ENCODE results near the gene OLFM1.

Gene OLFM1

DNA sequence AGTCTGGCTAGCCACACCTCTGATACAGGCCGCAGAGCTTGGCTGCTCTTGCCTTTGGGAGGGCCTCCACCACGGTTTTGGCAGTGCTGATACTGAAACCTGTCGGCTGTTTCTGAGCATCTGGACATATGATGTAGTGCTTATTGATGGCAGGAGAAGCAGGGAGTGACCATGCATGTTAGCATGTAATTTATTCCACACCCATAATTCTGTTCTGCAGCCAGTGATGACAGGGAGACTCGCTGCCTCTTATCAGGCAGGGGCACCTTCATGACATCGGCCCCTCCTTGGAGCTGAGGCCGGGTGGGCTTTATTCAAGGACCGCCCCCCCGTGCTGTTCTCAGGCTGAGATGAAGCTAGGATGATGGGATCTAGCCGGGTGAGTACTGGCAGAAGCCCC is 49.0 kb downstream of the OLFM1 start:
- Histone ChIP-seq H3K9me3 (ENCODE audit: control insufficient read depth, low read length) (peaks cover 17% of the 10 kb centered on the region), H3K36me3 (ENCODE audit: control insufficient read depth, insufficient read depth, low read length) (no peaks in the 10 kb centered on the region), H3K4me1 (ENCODE audit: control insufficient read depth, insufficient read depth, low read length, poor library complexity, severe bottlenecking) (no peaks in the 10 kb centered on the region), H3K27ac (ENCODE audit: low read depth, low read length, severe bottlenecking) (no peak overlapping the region), H3K4me3 (ENCODE audit: extremely low read depth, insufficient read depth, low read length, poor library complexity, severe bottlenecking) (no peak overlapping the region)
- 76 to 93% methylated on average over 3 to 8 of the region's 9 CpGs for WGBS, 2 experiments (ENCODE audit: insufficient coverage in 2 of 2)

DNA sequence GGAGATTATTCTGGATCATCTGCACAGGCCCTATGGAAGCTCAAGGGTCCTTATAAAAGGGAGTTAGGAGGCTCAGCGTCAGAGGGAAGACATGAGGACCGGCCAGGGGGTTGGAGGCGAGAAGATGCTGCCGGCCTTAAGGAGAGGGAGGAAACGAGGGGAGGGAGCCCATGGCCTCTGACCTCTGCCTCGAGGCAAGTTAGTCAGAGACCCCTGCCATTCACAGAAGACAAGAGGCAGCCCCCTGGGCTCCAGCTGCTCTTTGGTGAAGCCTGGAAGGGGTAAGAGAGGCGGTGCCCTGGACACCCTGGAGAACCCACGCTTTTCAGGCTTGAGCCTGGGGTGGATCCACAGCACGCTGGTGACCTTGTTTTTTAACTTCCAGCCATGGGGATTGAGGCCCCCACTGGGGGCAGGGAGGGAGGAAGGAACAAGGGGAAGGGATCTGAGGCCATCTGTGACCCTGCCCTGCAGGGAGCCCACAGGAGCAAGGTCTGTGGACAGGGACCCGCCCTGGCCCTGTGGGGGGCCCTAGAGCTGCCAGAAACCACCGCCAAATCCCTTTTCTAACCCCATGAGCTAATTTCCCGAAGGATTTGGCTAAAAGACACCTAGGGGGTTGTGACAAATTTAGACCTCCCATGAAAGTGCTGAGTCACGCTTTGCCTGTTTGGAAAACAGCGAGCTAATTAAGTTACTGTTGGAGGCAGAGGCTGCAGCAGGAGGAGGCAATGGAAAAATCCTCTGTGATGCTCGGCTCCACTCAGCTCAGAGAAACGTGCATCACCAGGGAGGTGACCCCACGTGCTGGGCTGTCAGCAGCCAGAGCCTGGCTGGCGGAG is 49.7 kb downstream of the OLFM1 start:
- no peaks in the 10 kb centered on the region for H3K36me3 ChIP-seq (ENCODE audit: control insufficient read depth, insufficient read depth, low read length)
- no peaks in the 10 kb centered on the region for H3K4me1 ChIP-seq (ENCODE audit: control insufficient read depth, insufficient read depth, low read length, poor library complexity, severe bottlenecking)
- peaks cover 17% of the 10 kb centered on the region for H3K9me3 ChIP-seq (ENCODE audit: control insufficient read depth, low read length)
- WGBS, 2 experiments (ENCODE audit: insufficient coverage in 2 of 2), result 34 to 35% methylated on average over 15 to 16 of the region's 18 CpGs
- peak overlapping the region; percentile 72 for H3K27ac ChIP-seq (ENCODE audit: low read depth, low read length, severe bottlenecking)
- H3K4me3 ChIP-seq (ENCODE audit: extremely low read depth, insufficient read depth, low read length, poor library complexity, severe bottlenecking), result no peak overlapping the region

DNA sequence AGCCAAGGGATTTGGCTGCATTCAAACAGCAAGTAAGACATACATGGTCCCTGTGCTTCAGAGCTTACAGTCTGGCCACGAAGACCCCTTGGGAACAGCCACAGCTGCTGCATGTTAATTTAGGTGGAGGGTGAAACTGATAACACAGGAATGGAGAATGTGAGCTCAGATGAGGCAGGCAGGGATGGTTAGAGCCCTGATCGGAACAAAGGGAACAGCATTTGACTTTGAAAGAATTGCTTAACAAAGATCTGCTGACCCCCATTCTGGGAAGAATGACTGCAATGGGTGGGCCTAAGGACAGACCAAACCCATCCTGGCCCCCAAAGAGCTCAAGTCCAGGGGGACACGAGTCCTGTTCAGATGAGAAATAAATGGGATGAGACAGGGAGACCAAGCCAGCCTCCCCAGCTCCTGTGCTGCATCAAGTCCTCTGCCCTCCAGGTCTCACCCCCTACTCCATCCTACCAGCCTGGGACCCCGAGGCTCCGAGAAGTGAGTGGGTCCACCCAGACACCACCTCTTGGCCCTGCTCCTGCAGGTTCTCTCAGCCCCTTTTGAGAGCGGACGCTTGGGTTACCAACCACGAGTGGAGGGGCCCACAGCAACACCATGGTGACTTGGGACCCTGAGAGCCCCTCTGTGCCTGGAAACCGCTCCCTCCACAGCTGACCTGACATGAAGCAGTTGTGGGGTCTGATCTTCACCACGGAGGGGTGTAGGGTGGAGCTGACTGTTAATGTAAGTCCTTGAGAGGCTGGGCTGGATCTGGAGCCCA is 50.8 kb downstream of the OLFM1 start:
- peaks cover 17% of the 10 kb centered on the region for H3K9me3 ChIP-seq (ENCODE audit: control insufficient read depth, low read length)
- H3K4me1 ChIP-seq (ENCODE audit: control insufficient read depth, insufficient read depth, low read length, poor library complexity, severe bottlenecking), result no peaks in the 10 kb centered on the region
- 94% methylated on average over 7 of the region's 10 CpGs for WGBS, 2 experiments (ENCODE audit: insufficient coverage in 2 of 2)
- peak overlapping the region; percentile 72 for H3K27ac ChIP-seq (ENCODE audit: low read depth, low read length, severe bottlenecking)
- H3K36me3 ChIP-seq (ENCODE audit: control insufficient read depth, insufficient read depth, low read length), result no peaks in the 10 kb centered on the region
- H3K4me3 ChIP-seq (ENCODE audit: extremely low read depth, insufficient read depth, low read length, poor library complexity, severe bottlenecking), result no peak overlapping the region

DNA sequence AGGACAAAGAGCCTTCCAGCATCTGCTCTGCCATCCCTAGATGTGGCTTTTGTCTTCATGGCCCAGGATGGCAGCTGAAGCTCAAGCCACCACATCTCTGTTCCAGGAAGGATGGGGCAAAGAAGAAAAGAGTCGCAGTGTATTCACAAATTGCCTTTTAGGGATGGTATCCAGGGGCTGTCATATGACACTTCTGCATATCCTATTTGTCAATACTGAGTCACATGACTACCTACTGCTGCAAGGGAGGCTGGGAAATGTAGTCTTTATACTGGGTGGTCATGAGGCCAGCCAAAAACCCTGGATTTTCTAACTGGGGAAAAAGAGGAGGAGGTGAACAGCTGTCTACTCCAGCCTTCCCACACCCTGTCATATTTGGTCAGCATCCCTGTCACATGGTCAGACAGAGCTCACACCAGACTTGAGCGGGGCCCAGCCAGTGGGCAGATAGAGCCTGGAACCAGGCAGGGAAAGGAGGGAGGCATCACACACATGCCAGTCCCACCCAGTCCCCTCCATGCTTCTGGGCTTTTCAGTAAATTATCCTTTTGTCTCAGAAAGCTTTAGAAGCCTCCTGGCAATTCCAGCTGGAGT is 52.0 kb downstream of the OLFM1 start:
- 83% methylated on average over 1 of the region's 2 CpGs; no CpG with 5 or more reads in 1 of the 2 experiments for WGBS, 2 experiments (ENCODE audit: insufficient coverage in 2 of 2)
- Histone ChIP-seq H3K4me3 (ENCODE audit: extremely low read depth, insufficient read depth, low read length, poor library complexity, severe bottlenecking) (no peak overlapping the region), H3K36me3 (ENCODE audit: control insufficient read depth, insufficient read depth, low read length) (no peaks in the 10 kb centered on the region)

DNA sequence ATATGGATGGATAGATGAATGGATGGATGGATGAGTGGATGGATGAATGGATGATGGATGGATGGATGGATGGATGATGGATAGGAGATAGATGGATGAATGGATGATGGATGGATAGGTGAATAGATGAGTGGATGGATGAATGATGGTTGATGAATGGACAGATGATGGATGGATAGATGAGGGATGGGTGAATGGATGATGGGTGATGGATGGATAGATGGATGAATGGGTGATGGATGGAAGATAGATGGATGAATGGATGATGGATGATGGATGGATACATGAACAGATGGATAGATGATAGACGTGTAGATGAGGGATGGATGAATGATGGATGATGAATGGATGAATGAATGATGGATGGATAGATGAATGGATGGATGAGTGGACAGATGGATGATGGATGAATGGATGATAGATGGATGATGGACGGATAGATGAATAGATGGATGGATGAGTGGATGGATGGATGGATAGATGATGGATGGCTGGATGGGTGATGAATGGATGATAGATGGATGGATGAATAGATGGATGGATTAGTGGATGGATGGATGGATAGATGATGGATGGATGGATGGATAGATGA is 53.8 kb downstream of the OLFM1 start:
- H3K27ac ChIP-seq (ENCODE audit: low read depth, low read length, severe bottlenecking), result no peak overlapping the region
- H3K9me3 ChIP-seq (ENCODE audit: control insufficient read depth, low read length), result peaks cover 17% of the 10 kb centered on the region
- H3K4me1 ChIP-seq (ENCODE audit: control insufficient read depth, insufficient read depth, low read length, poor library complexity, severe bottlenecking), result no peaks in the 10 kb centered on the region
- H3K36me3 ChIP-seq (ENCODE audit: control insufficient read depth, insufficient read depth, low read length), result no peaks in the 10 kb centered on the region
- no peak overlapping the region for H3K4me3 ChIP-seq (ENCODE audit: extremely low read depth, insufficient read depth, low read length, poor library complexity, severe bottlenecking)
- 87 to 98% methylated on average over 2 of the region's 2 CpGs for WGBS, 2 experiments (ENCODE audit: insufficient coverage in 2 of 2)

More for the DNA sequence above, 52.0 kb downstream of the OLFM1 start:
- no peaks in the 10 kb centered on the region for H3K4me1 ChIP-seq (ENCODE audit: control insufficient read depth, insufficient read depth, low read length, poor library complexity, severe bottlenecking)
- H3K9me3 ChIP-seq (ENCODE audit: control insufficient read depth, low read length), result peaks cover 17% of the 10 kb centered on the region
- no peak overlapping the region for H3K27ac ChIP-seq (ENCODE audit: low read depth, low read length, severe bottlenecking)

DNA sequence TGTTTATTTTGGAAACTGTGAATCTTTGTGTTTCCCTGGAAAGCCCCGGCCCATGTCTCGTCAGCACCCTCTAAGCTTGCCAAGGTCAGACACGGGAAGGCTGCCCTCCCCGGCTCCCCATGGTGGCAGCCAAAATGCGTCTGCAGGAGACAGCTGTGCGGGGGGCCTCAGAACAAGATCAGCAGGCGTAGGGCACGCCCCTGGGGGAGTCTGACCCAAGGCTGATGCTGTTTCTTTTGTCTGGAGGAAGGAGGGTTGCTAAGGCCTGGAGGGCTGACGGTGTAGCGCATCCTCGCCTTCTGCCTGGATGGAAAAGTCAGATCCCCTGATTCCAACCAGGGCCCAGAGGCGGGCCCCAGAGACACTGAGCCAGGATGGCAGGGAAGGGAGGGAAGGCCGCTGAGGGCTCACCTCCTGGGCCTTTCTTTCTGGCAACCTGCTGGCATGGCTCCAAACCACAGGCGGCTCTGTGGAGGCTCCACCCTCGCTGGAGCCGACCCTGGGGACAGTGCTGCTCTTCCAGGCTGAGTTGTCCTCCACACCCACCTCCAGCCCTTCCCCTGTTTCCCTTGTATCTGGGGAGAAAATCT is 57.2 kb downstream of the OLFM1 start:
- Histone ChIP-seq H3K27ac (ENCODE audit: low read depth, low read length, severe bottlenecking) (no peak overlapping the region), H3K36me3 (ENCODE audit: control insufficient read depth, insufficient read depth, low read length) (no peaks in the 10 kb centered on the region)
- 72 to 73% methylated on average over 11 to 15 of the region's 16 CpGs for WGBS, 2 experiments (ENCODE audit: insufficient coverage in 2 of 2)

DNA sequence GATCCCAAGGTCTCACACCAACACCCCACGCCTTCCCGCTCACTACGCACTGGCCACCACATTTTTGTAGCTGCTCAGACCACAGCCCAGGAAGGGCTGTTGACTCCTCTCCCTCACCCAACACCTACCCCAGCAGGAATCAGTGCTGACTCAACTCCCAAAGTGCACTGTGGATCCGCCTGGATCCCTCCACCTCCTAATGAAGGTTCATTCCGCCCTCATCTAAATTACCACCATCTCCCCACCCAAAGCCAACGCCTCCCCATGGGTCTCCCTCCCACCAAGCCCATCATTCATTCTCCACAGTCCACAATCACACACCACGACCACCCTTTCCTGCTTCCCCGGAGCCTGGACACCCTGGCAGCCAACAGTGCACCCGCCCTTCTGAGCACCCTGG is 57.8 kb downstream of the OLFM1 start:
- Histone ChIP-seq H3K36me3 (ENCODE audit: control insufficient read depth, insufficient read depth, low read length) (no peaks in the 10 kb centered on the region), H3K4me3 (ENCODE audit: extremely low read depth, insufficient read depth, low read length, poor library complexity, severe bottlenecking) (no peak overlapping the region), H3K4me1 (ENCODE audit: control insufficient read depth, insufficient read depth, low read length, poor library complexity, severe bottlenecking) (no peaks in the 10 kb centered on the region), H3K27ac (ENCODE audit: low read depth, low read length, severe bottlenecking) (no peak overlapping the region), H3K9me3 (ENCODE audit: control insufficient read depth, low read length) (no peaks in the 10 kb centered on the region)
- WGBS, 2 experiments (ENCODE audit: insufficient coverage in 2 of 2), result 91 to 92% methylated on average over 9 of the region's 9 CpGs

More for the DNA sequence above, 57.2 kb downstream of the OLFM1 start:
- Histone ChIP-seq H3K4me1 (ENCODE audit: control insufficient read depth, insufficient read depth, low read length, poor library complexity, severe bottlenecking) (no peaks in the 10 kb centered on the region), H3K9me3 (ENCODE audit: control insufficient read depth, low read length) (no peaks in the 10 kb centered on the region), H3K4me3 (ENCODE audit: extremely low read depth, insufficient read depth, low read length, poor library complexity, severe bottlenecking) (no peak overlapping the region)

DNA sequence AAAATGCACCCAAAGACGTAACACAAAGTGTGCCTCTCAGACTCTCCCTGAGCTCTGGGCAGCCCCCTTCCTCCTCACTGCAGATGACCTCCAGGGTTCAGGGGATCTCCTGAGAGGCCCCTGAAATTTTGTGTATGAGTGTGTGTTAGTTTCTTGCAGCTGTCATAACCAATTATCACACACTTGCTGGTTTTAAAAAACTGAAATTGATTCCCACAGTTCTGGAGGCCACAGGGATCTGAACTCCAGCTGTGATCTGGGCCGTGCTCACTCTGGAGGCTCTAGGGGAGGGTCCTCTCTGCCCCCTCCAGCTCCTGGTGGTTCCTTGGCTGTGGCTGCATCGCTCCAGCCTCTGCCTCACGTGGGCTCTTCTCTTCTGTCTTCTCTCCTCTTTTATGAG is 58.8 kb downstream of the OLFM1 start:
- H3K27ac ChIP-seq (ENCODE audit: low read depth, low read length, severe bottlenecking), result no peak overlapping the region
- H3K4me3 ChIP-seq (ENCODE audit: extremely low read depth, insufficient read depth, low read length, poor library complexity, severe bottlenecking), result no peak overlapping the region
- H3K9me3 ChIP-seq (ENCODE audit: control insufficient read depth, low read length), result no peaks in the 10 kb centered on the region
- WGBS, 2 experiments (ENCODE audit: insufficient coverage in 2 of 2), result 84 to 89% methylated on average over 3 to 4 of the region's 4 CpGs
- H3K36me3 ChIP-seq (ENCODE audit: control insufficient read depth, insufficient read depth, low read length), result no peaks in the 10 kb centered on the region
- H3K4me1 ChIP-seq (ENCODE audit: control insufficient read depth, insufficient read depth, low read length, poor library complexity, severe bottlenecking), result no peaks in the 10 kb centered on the region

DNA sequence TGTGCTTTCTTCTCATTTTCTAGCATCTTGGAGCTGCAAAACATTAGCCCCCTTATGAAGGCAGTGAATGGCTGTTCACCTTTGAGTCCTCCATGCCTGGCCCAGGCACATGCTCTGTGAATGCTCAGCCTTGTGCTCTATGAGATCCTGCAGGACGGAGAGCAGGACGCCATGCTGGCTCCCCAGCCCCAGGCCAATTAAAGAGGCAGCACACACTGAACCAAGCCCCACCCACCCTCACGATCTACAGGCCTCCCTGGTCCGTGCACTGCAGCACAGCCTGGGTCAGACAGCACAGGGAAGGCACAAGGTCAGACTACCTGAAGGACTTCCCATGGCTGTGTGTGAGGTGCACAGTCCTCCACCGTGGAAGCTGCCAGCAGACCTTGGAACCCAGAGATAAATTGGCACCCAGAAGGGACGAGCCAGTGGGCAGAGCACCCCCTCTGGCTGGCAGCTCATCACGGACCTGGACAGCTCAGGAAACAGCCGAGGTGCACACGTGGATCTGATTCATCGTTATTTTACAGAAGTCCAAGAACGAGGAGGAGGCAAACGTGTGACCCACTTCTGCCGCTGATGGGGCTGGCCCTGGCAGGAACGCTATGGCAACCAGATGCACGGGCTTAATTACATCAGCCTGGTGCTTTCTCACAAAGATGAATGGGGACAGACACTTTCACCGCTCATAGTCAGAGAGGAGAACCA is 59.5 kb downstream of the OLFM1 start:
- Histone ChIP-seq H3K27ac (ENCODE audit: low read depth, low read length, severe bottlenecking) (no peak overlapping the region), H3K4me1 (ENCODE audit: control insufficient read depth, insufficient read depth, low read length, poor library complexity, severe bottlenecking) (peaks cover 3% of the 10 kb centered on the region), H3K36me3 (ENCODE audit: control insufficient read depth, insufficient read depth, low read length) (no peaks in the 10 kb centered on the region), H3K4me3 (ENCODE audit: extremely low read depth, insufficient read depth, low read length, poor library complexity, severe bottlenecking) (no peak overlapping the region), H3K9me3 (ENCODE audit: control insufficient read depth, low read length) (no peaks in the 10 kb centered on the region)
- 89 to 93% methylated on average over 15 to 16 of the region's 16 CpGs for WGBS, 2 experiments (ENCODE audit: insufficient coverage in 2 of 2)

DNA sequence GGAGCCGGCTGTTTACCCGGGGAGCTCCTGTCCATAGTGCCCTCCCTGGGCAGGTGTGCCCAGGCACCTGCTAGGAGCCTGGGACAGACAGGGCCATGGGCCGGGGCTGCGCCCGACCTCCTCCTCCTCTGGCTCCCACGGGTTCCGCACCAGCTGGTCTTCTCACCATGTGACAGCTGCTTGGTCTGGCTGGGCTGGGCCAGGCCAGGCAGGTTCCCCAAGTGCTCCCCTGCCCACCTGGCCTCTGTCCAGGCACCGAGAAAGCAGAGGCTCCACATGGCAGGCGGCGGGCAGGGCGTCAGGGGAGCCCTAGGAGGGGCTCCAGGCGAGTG is 60.0 kb downstream of the OLFM1 start:
- H3K36me3 ChIP-seq (ENCODE audit: control insufficient read depth, insufficient read depth, low read length), result no peaks in the 10 kb centered on the region
- H3K4me1 ChIP-seq (ENCODE audit: control insufficient read depth, insufficient read depth, low read length, poor library complexity, severe bottlenecking), result peaks cover 8% of the 10 kb centered on the region
- H3K9me3 ChIP-seq (ENCODE audit: control insufficient read depth, low read length), result no peaks in the 10 kb centered on the region
- 90 to 92% methylated on average over 9 to 10 of the region's 12 CpGs for whole genome bisulfite sequencing, 2 experiments (ENCODE audit: insufficient coverage in 2 of 2)
- no peak overlapping the region for H3K4me3 ChIP-seq (ENCODE audit: extremely low read depth, insufficient read depth, low read length, poor library complexity, severe bottlenecking)
- no peak overlapping the region for H3K27ac ChIP-seq (ENCODE audit: low read depth, low read length, severe bottlenecking)

Measured in mesodermal cell (in vitro differentiated cells).